Measurements from ENCODE around the gene GNAI3.

Gene GNAI3

DNA sequence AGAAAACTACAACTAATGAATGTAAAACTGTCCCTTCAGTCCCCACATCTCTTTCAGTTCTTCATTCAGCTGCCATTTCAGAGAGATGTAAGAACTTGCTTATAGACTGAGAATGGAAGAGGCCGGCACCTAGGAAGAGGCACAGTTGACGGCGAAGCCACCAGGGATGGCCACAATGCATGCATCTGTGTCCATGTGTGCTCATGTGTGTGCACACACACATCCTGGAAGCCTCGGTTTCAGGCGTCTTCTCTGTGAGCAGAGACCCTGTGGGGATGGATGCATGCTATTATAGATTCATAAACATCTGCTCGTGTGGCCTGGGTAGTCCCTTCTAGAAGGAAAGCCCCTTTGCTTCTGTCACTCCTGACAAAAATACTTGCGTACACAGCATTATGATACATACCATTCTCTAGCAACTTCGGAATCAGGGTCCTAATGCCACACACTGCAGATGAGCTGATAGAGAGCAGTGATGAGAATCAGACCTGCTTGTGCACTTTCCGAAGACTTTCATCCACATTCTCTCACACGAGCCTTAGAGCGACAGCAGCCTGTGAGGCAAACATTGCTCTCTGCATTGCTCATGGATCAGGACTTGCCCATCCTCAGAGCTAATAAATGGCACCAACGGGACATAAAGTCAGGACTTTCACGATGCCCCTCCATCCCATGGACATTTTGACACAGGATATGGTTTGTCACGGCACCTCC is 21.2 kb upstream of the GNAI3 start:
- no peak for DNase-seq

DNA sequence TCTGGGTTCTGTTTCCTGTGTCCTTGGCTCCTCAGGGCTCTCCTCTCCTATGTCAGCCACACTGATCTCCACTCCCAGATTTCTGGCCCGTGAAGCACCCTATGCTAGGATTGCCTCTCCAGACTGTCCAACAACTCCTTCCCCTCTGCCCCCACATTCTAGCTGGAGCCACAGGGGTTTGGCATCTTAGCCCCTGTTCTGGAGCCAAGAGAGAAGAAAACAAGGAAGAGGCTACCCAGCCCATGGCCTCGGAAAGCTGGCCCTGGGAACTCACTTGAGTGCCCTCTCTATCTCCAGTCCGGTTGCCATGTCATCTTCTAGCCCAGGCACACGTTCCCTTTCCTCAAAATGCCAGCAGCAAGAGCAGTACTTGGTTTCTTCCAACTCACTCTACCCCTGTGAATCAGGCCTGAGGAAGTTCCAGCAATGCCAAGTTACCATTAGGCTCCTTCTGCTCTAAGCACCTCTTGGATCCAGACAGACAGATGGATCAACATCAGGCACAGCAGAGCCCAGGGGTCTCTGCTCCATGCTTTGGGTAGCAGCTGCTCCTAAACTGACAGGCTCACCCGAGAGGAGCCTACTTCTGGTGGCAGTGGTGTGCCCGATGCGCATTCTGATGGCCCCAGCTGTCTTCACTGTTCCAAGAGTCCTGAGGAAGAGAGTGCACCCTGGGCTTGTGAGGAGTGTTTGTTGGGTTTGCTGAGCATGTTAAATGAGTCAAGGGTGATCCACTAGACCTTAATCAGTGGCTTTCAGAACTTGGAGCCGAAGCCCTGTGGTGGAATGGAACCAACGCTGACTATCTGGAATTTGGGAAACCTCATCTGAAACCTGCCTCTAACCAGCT is 20.3 kb upstream of the GNAI3 start:
- no peak for DNase-seq

DNA sequence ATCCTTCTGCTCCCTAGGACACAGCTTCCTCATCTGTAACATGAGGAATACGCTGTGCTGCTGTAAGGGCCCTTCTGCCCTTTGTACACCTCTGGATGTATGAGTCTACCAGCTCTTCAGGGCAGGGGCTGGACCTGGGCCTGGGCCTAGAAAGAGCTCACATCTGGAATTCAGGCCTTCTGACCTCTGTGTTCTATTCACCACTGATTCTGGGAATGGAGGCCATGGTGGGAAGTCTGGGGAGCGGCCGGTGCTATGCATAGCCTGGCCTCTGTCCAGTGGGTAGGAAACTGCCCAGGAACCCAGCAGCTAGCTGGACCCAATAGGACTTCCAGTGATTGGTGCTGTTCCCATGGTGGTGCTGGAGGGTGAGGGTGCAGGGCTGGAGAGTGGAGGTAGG is 19.7 kb upstream of the GNAI3 start:
- DNase-seq: no peak

DNA sequence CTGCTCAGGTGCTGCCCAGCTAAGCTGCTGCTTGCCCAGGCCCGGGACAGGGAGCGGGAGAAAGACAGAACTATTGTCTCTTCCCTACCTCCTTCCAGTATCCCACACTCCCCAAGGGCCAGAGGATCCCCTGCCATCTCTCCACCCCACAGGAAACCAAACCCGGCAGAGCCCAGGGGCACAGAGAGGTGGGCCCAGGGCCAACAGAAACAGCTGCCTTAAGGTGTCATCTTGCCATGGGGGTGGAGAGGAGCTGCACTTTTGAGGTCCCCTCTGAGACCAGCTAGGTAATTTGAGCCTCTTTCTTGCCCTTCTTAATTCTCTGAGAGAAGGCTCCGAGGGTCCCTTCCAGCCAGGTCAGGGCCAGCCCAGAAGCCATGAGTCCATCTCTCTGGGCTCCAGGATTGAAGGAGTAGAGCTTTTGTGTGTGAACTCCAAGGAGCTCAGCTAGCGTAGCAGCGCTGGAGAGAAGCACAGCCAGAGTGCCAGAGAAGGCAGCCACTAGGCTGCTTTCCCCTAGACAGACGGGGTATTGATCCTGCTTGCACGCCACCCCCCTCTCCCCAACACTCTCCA is 18.4 kb upstream of the GNAI3 start:
- no peak for DNase-seq

DNA sequence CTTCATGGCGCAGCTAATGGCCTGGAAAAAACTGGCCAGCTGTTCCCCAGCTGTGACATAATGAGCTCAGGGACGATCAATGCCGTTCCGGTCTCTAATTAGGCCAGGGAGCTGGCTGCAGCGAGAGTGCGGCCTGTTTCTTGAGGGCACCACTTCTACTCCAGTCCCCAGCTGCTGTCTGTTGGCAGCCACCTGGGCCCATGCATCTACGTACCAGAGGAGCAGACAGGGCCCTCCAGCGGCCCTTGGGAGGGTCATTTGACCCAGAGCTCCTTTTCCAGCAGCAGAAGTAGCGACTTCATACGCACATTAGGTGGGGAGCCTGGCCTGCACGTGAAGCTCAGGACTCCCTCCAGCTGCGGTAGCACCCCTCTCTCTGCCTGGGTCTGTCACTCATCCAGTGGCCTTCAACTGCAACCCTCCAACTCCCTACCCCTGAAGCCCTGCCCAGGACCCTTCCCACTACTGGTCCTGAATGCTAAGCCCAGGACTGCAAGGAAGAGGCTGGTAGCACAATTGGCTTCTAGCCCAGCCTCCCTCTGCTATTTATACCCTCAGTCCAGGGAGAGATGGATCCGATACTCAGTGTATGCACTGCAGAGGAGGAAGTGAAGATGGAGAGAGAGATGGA is 17.8 kb upstream of the GNAI3 start:
- DNase-seq: no peak

DNA sequence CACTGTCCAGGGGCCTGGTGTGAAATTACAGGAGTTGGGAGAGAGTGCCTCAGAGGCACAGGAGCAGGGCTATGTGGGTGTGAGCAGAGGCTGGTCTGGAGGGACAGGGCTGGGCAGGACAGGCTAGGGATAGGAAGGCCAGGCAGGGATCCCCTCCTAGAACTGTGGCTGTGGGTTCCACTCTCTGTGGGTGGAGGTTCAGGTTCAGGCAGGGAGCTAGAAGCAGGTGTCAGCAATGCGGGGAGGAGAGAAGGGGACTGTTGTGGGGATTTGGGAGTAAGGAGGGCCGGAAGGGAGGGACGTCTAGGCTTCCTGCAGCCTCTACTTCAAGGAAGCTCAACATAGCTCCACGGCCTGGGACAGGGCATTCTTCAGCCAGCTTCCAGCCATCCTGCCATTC is 17.0 kb upstream of the GNAI3 start:
- DNase-seq: no peak

DNA sequence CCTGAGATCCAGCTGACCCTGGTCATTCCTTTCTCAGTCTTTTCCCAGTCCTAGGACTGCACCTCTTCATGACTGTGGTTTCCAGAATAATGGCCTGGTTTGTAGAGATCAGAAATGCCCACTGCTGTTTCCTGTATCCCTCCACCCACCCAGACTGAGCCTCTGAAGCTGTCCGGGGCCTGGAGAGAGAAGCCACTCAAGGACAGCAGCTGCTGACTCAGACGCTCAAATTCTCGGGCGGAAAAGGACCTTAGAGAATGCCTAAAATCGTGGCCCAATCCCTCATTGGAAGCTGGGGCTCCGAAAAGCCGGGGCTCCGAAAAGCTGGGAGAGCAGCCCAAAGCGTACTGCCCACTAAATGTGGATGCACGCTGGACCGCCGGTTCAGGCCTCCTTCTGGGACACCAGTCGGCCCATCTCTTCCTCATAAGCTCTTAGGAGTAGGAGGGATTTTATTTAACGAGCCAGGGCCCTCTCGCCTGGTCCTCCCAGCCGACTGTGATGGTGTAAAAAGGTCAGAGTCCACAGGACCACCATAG is 16.5 kb upstream of the GNAI3 start:
- no peak for DNase-seq

DNA sequence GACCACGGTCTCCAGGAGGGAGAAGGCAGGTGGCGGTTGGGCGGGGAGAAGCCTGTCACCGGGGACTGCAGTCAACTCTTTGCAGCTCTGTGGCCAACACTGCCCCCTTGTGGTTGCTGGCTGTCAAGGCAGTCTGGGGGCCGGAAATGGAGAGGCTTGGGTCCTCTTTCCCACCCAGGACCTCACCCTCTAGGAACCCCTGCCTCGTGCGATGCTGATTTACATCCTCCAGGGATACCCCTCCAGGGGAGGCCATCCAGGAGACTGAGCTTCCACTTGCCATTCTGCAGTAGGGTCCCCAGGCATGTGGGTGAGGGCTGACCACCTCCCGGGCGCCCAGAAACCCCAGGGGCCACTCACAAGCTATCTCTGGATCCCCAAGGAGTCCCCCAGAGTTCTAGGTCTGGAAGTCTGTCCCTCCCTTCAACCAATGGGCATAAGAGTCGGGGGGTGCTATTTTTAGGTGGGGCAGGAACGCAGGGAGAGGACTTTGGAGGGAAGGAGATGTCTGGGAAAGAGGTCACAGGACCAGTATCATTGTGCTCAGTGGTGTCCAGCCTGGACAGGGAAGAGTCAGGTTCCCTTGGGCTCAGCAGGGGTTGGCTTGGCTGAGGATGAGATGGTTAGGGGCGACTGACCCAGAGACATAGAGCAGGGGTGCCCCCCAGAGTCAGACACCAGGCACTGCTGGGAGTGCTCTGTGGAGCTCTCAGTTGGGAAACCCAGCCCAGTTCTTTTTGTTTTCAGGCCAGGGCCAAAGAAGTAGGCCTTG is 15.9 kb upstream of the GNAI3 start:
- peak; percentile 64 for DNase-seq

DNA sequence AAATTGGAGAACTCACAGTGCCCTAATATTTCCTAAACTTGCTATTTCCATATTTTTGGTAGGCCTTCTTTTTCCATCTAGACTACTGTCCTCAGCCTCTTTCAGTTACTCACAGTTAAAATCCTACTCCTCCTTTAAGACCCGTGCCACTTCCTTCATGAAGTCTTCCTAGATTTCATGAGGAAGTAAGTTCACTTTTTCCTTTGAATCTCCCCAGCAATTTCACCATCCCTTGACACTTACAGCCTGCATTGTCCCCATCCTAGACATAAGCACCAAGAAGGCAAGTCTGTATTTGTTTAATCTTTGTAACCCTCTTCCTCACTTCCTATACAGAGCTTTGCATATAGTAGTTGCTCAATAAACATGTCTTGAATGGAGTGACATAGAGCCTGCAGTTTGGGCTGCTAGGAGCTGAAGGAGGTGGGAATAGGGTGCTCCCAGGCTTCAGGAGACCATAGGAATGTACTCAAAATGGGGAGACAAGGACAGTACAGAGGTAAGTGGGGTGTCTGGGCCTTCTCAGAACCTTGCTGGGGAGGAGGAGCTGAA is 14.0 kb upstream of the GNAI3 start:
- peak; percentile 10 for DNase-seq

DNA sequence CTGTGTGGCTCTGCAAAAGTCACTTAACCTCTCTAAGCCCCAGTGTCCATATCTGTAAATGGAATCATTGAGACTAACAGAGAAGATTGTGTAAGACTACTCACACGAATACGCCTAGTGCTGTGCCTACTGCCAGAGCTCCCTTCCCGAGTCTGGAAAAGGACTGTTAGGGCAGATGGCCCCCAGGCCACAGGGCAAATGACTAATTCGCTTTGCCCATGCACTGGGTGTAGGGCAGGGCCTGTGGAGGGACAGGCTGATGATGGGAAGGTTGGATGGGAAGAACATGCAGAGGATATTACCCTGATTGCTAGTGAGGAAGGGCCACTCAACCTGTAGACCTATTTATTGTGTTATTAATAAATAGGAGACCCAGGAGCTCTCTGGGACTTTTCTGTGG is 12.9 kb upstream of the GNAI3 start:
- DNase-seq: peak; percentile 62

DNA sequence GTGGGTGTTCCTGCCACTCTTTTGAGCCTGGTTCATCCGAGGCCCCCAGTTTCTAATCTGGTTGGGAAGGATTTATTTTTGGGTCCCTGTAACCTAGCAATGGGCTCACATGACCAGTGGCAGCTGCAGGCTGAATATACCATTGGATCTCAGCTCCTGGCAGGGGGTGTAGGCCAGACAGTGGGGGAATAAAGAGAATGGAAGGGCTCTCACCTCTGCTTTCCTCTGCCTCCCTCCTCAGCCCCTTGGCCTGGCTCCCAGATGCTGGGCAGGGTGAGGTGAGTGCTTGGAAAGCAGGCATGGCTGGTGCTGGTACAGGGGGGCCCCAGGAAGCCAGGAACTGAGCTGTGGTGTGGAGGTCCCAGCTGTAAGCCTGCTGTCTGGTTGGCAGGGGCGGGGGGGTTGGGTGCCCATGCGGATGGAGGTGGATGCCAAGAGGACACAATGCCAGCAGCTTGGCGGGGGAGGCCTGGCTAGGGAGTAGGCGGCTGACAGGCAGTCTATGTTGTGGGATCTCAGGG is 12.4 kb upstream of the GNAI3 start:
- no peak for DNase-seq

DNA sequence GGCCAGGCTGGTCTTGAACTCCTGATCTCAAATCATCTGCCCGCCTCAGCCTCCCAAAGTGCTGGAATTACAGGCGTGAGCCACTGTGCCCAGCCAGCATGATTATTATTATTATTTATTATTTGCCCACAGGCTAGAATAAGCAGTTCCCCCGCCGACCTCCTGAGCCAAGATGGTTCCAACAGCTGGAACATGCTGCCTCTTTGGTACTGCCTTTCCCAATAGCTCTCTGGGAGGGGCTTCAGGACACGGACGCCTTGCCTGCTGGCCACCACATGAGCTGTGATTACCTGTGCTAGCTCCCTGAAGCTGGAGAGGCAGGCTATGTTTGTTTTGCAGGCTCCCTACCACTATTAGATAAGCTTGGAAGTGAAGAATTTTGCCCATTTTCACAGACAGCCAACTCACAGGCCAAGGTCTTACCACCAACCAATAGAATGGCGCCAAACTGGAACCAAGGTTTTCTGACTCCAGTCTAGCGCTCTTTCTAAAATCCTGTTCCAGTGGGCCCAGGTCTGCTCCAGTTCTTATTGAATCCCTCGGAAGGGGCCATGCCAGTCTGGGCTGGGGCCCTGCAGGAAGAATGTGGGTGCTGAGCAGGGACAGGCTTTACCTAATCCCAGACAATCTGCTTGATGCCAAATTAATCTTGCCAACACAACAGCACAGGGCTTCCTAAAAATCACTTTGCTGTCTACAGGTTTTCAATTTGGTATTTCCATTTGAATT is 10.8 kb upstream of the GNAI3 start:
- DNase-seq: no peak

DNA sequence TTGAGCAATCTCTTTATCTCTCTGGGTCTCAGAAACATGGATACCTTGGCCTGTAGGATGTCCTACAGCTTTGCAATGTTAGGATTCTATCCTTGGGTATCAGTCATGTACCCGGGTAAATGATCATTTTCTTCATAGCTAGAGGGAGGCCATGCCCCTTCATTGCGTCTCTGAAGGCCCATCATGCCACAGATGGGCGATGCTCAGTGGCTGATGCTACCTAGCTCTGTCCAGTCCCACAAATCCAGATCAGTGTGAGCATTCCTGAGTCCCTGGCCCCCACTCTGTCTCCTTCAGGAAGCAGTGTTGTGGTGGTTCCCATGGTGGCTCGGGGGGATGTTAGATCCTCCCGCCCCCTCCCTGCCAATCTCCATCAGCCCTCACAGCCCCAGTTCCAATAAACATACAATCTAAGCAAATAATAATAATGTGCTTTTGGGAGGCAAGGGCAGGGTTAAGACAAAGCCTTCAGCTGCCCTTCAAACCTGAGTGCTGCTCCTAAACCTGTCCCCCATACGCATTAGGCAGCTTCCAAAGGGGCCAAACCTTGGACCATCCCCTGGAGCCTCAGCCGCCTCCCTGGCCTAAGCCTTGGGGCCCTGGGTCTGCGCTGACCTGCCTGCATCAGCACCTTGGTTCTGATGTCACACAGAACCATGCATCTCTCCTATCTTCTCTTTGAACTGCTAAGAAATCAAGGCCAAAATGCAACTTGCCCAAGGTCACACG is 9.4 kb upstream of the GNAI3 start:
- DNase-seq: no peak

DNA sequence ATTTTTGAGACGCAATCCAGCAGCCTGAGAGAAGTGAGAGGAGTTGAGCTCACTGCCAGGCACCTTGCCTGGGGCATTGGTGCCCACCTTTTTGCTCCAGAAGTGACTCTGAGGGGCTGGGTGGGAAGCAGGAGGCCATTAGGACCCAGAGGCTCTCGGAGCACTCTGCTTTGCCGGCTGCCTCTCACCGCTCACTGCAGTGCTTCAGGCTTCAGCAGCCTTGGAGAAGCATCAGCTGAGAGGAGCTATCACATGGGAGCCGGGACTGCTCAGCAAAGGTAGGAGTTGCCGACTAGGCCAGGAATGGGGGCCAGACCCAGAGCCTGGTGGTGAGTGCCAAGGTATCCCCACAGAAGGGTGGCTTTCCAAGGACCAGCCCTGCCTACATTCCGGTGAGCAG is 8.7 kb upstream of the GNAI3 start, which contains the start of gene GPR61:
GPR61 (plus strand) TSS at position 197 of the 400 bp plus-strand sequence. CDS start 3,151 bp downstream, outside the sequence.
- no peak for DNase-seq

DNA sequence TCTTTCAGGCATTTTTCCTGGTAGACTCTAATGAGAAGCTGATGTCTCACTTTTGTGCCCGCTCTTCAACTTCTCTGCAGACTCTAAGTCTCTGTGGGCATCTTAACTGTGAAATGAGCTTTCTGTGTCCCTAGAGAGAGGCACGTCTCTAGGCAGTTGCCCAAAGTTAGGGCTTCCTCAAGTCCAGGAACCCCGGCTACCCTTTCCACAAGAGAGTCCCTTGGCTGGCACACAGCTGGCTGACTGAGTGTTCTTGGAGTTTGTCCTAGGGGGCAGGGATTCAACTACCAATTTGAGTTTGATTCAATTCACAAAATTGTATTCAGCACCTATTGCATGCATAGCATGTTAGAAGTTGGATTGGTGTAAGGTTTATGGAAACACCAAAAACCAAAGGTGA is 7.3 kb upstream of the GNAI3 start:
- DNase-seq: no peak

DNA sequence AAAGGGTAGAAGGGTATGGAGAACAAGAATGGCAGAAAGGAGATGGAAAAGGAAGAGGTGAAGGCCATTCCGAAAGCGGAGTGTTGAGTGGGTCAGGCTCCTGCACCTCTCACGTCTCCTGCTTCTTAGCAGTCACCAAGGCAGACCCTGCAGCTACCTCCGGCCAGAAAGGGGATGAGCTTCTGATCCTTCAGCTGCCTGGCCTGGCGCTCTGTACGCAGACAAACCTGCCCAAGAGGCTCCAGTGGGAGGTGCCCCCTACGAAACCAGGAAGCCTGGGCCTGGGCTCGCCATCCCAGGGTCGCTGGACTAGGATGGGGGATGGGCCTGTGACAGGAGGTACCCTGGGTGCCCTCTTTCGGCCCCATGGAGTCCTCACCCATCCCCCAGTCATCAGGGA is 5.8 kb upstream of the GNAI3 start:
- DNase-seq: no peak

DNA sequence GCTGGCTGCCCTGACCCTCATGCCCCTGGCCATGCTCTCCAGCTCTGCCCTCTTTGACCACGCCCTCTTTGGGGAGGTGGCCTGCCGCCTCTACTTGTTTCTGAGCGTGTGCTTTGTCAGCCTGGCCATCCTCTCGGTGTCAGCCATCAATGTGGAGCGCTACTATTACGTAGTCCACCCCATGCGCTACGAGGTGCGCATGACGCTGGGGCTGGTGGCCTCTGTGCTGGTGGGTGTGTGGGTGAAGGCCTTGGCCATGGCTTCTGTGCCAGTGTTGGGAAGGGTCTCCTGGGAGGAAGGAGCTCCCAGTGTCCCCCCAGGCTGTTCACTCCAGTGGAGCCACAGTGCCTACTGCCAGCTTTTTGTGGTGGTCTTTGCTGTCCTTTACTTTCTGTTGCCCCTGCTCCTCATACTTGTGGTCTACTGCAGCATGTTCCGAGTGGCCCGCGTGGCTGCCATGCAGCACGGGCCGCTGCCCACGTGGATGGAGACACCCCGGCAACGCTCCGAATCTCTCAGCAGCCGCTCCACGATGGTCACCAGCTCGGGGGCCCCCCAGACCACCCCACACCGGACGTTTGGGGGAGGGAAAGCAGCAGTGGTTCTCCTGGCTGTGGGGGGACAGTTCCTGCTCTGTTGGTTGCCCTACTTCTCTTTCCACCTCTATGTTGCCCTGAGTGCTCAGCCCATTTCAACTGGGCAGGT is 5.0 kb upstream of the GNAI3 start:
- no peak for DNase-seq

DNA sequence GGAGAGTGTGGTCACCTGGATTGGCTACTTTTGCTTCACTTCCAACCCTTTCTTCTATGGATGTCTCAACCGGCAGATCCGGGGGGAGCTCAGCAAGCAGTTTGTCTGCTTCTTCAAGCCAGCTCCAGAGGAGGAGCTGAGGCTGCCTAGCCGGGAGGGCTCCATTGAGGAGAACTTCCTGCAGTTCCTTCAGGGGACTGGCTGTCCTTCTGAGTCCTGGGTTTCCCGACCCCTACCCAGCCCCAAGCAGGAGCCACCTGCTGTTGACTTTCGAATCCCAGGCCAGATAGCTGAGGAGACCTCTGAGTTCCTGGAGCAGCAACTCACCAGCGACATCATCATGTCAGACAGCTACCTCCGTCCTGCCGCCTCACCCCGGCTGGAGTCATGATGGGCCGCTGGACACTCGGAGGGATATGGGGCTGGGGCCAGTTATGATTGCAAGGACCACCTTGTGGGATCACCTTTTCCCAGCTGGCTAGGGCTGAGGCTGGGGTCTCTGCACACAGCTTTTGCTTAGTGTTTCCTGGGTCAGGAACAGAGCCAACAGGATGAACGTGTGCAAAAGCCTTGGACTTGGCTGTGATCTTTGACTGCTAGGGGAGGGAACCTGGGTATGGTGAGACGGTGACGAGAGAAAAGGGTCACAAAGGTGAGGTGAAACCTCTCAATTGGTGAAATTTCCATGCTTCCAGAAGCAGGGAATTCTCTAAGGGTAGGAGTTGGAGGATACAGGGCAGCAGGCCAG is 4.3 kb upstream of the GNAI3 start:
- DNase-seq: no peak
